Measurements from ENCODE around the gene TARBP2. TPM values are rescaled to one million over a fixed set of nuclear protein-coding genes. Genes with fewer than 3 reads are reported as not detected.

The TARBP2 gene
- total and polyA plus RNA-seq, 9 donors, result 9.8 to 25.6 (median 20.6) TPM

- Histone ChIP-seq H3K27ac (no peak overlapping the region), H3K4me3 (no peak overlapping the region), H3K9me3 (no peaks in the 10 kb centered on the region), H3K36me3 (no peaks in the 10 kb centered on the region), H3K4me1 (ENCODE audit: insufficient read depth) (peaks cover 2% of the 10 kb centered on the region), H3K27me3 (no peaks in the 10 kb centered on the region)
- TF ChIP-seq EP300 (IDR thresholded peaks at IDR 0.05) (no peak), POLR2A (IDR thresholded peaks at IDR 0.05) (no peak), CTCF (IDR thresholded peaks at IDR 0.05) (no peak)
- WGBS, 3 donors, result 92 to 96% (median 93%) methylated on average over 7 of the region's 7 CpGs
- intact Hi-C loops (cut with DNase I), result no loop called here
- no peak for DNase-seq
Observed at GRCh38 chr12:53532524-53533445, 31.7 kb downstream of the TARBP2 start.

- no peak for DNase-seq
- no peak overlapping the region for H3K27ac ChIP-seq
- TF ChIP-seq POLR2A (IDR thresholded peaks at IDR 0.05) (no peak), EP300 (IDR thresholded peaks at IDR 0.05) (no peak), CTCF (IDR thresholded peaks at IDR 0.05) (no peak)
- intact Hi-C loops (cut with DNase I), result no loop called here
- no peaks in the 10 kb centered on the region for H3K9me3 ChIP-seq
- WGBS, 3 donors, result 77 to 81% (median 78%) methylated on average over 2 of the region's 2 CpGs
- no peaks in the 10 kb centered on the region for H3K36me3 ChIP-seq
- H3K4me1 ChIP-seq (ENCODE audit: insufficient read depth), result peaks cover 2% of the 10 kb centered on the region
- no peaks in the 10 kb centered on the region for H3K27me3 ChIP-seq
- no peak overlapping the region for H3K4me3 ChIP-seq
Observed at GRCh38 chr12:53533471-53533870, 32.4 kb downstream of the TARBP2 start.

- H3K9me3 ChIP-seq, result no peaks in the 10 kb centered on the region
- peaks cover 6% of the 10 kb centered on the region for H3K4me1 ChIP-seq (ENCODE audit: insufficient read depth)
- WGBS, 3 donors, result 84 to 94% (median 93%) methylated on average over 3 of the region's 3 CpGs
- H3K27ac ChIP-seq, result no peak overlapping the region
- H3K27me3 ChIP-seq, result no peaks in the 10 kb centered on the region
- DNase-seq, result no peak
- H3K4me3 ChIP-seq, result no peak overlapping the region
- no peaks in the 10 kb centered on the region for H3K36me3 ChIP-seq
- intact Hi-C loops (cut with DNase I), result no loop called here
- no peak for TF ChIP-seq EP300 (IDR thresholded peaks at IDR 0.05)
- no peak for TF ChIP-seq POLR2A (IDR thresholded peaks at IDR 0.05)
- no peak for TF ChIP-seq CTCF (IDR thresholded peaks at IDR 0.05)
Observed at GRCh38 chr12:53536962-53537361, 35.9 kb downstream of the TARBP2 start.

GRCh38 chr12:53538209-53538689 is 37.2 kb downstream of the TARBP2 start:
- TF ChIP-seq CTCF (IDR thresholded peaks at IDR 0.05) (no peak), EP300 (IDR thresholded peaks at IDR 0.05) (no peak), POLR2A (IDR thresholded peaks at IDR 0.05) (no peak)
- peak in 2 of 5 donors; percentile 51 to 63 for DNase-seq
- Histone ChIP-seq H3K27ac (peak overlapping the region in 1 of 2 donors; percentile 72), H3K36me3 (no peaks in the 10 kb centered on the region), H3K4me1 (ENCODE audit: insufficient read depth) (peaks cover 6% of the 10 kb centered on the region), H3K9me3 (no peaks in the 10 kb centered on the region), H3K27me3 (no peaks in the 10 kb centered on the region), H3K4me3 (no peak overlapping the region)
- intact Hi-C loops (cut with DNase I), result loop anchor here in 1 of 4 donors (2.0 kb wide), 1 partner anchor 137 kb away; no protein-coding TSS in a partner anchor
- WGBS, 3 donors, result 0 to 15% (median 9%) methylated on average over 1 of the region's 1 CpG
